IMR-90 (cell line): ENCODE results near the gene TSPO. TPM values are rescaled to one million over a fixed set of nuclear protein-coding genes. Genes with fewer than 3 reads are reported as not detected.

Source experiments
- ATAC-seq: fragments of 200-7000 bp; cut with Tn5 transposase; 2 replicates; pipeline ENCODE4 v1.9.1; 2020; ENCODE audit warnings: low read depth, mild to moderate bottlenecking, moderate library complexity
- BruUV-seq: library from RNA; stranded (reverse); fragments of 400-500 nt; replicated peaks from 2 replicates; lab custom pipeline; 2021; lab: Mats Ljungman, UMichigan
- CTCF ChIA-PET: fragments of 300-600 bp; formaldehyde crosslinking; extraction: SDS; loops from one replicate; lab custom pipeline; 2021; ENCODE audit warnings: antibody characterized with exemption; lab: Yijun Ruan, JAX
- POLR2A ChIA-PET: fragments of 300-600 bp; sonication (Branson Sonifier 250); formaldehyde crosslinking; loops from one replicate; lab custom pipeline; 2022; ENCODE audit warnings: antibody characterized with exemption; ENCODE audit not compliant: unreplicated experiment; lab: Charles Lee
- DNase-seq: peaks from one replicate; pipeline ENCODE4 v3.0.0; 2013
- H2AFZ ChIP-seq: replicated peaks from 2 replicates; pipeline ENCODE3; 2013; ENCODE audit warnings: low read length, mild to moderate bottlenecking; ENCODE audit not compliant: poor library complexity
- H2AK5ac ChIP-seq: 2 replicates; pipeline ENCODE4 v1.6.1; 2013; ENCODE audit warnings: low read depth, low read length, inconsistent platforms
- H2AK9ac ChIP-seq: replicated peaks from 2 replicates; pipeline ENCODE3; 2013; ENCODE audit warnings: mild to moderate bottlenecking, low read depth, low read length, moderate library complexity; ENCODE audit not compliant: poor library complexity
- H2BK120ac ChIP-seq: 2 replicates; pipeline ENCODE4 v1.6.1; 2013; ENCODE audit warnings: low read depth, low read length, inconsistent platforms
- H2BK15ac ChIP-seq: 3 replicates; pipeline ENCODE4 v1.6.1; 2013; ENCODE audit warnings: low read depth, low read length, inconsistent platforms
- H2BK20ac ChIP-seq: 2 replicates; pipeline ENCODE4 v1.6.1; 2013; ENCODE audit warnings: low read depth, mild to moderate bottlenecking, inconsistent platforms, low read length, moderate library complexity
- H2BK5ac ChIP-seq: 2 replicates; pipeline ENCODE4 v1.6.1; 2013; ENCODE audit warnings: mild to moderate bottlenecking, low read depth, low read length, inconsistent platforms; ENCODE audit not compliant: poor library complexity, severe bottlenecking
- H3K14ac ChIP-seq: replicated peaks from 2 replicates; pipeline ENCODE4 v1.6.1; 2013; ENCODE audit warnings: low read depth, low read length, inconsistent platforms
- H3K18ac ChIP-seq: 2 replicates; pipeline ENCODE4 v1.6.1; 2013; ENCODE audit warnings: low read depth, low read length, control low read depth
- H3K23ac ChIP-seq: 2 replicates; pipeline ENCODE4 v1.6.1; 2013; ENCODE audit warnings: low read depth, low read length, inconsistent platforms
- H3K27ac ChIP-seq: 2 replicates; pipeline ENCODE4 v1.5.1; 2013; ENCODE audit warnings: mild to moderate bottlenecking, control low read depth, low read length; ENCODE audit not compliant: insufficient read depth
- H3K27me3 ChIP-seq: 2 replicates; pipeline ENCODE4 v1.6.1; 2013; ENCODE audit warnings: low read length; ENCODE audit not compliant: control insufficient read depth, insufficient read depth
- H3K36me3 ChIP-seq: 2 replicates; pipeline ENCODE4 v1.6.1; 2013; ENCODE audit warnings: low read length, mixed read lengths; ENCODE audit not compliant: control insufficient read depth, insufficient read depth
- H3K4ac ChIP-seq: 2 replicates; pipeline ENCODE4 v1.6.1; 2013; ENCODE audit warnings: low read depth, low read length, inconsistent platforms
- H3K4me1 ChIP-seq: 2 replicates; pipeline ENCODE4 v1.6.1; 2013; ENCODE audit warnings: low read length, mixed read lengths; ENCODE audit not compliant: control insufficient read depth, insufficient read depth
- H3K4me2 ChIP-seq: 2 replicates; pipeline ENCODE4 v1.6.1; 2013; ENCODE audit warnings: low read depth, mild to moderate bottlenecking, control low read depth, low read length, moderate library complexity
- H3K4me3 ChIP-seq: 2 replicates; pipeline ENCODE4 v1.5.1; 2013; ENCODE audit warnings: low read depth, mild to moderate bottlenecking, control low read depth, low read length, moderate library complexity; ENCODE audit not compliant: insufficient read depth
- H3K56ac ChIP-seq: 2 replicates; pipeline ENCODE4 v1.6.1; 2013; ENCODE audit warnings: low read length, inconsistent platforms; ENCODE audit not compliant: insufficient read depth; ENCODE audit errors: extremely low read depth
- H3K79me1 ChIP-seq, 2 experiments: 2 replicates each; pipeline ENCODE4 v1.6.1; 2013; ENCODE audit warnings: low read length in 2 of 2, inconsistent platforms in 1 of 2, low read depth in 1 of 2
- H3K9ac ChIP-seq: 2 replicates; pipeline ENCODE4 v1.6.1; 2013; ENCODE audit warnings: low read depth, low read length, control low read depth
- H3K9me1 ChIP-seq: 2 replicates; pipeline ENCODE4 v1.6.1; 2013; ENCODE audit warnings: low read length, inconsistent platforms; ENCODE audit not compliant: insufficient read depth
- H3K9me3 ChIP-seq: 2 replicates; pipeline ENCODE4 v1.6.1; 2013; ENCODE audit warnings: low read length; ENCODE audit not compliant: control insufficient read depth, insufficient read depth
- H4K20me1 ChIP-seq: 2 replicates; pipeline ENCODE4 v1.6.1; 2013; ENCODE audit warnings: low read length, inconsistent platforms; ENCODE audit not compliant: insufficient read depth
- H4K5ac ChIP-seq: 2 replicates; pipeline ENCODE4 v1.6.1; 2013; ENCODE audit warnings: mild to moderate bottlenecking, low read depth, low read length, control low read depth
- H4K8ac ChIP-seq, 2 experiments: 2 replicates each; pipeline ENCODE4 v1.6.1; 2013; ENCODE audit warnings: low read depth in 2 of 2, low read length in 2 of 2, control low read depth in 1 of 2, inconsistent platforms in 1 of 2
- H4K91ac ChIP-seq: 2 replicates; pipeline ENCODE4 v1.6.1; 2013; ENCODE audit warnings: low read depth, low read length, inconsistent platforms; ENCODE audit not compliant: insufficient read depth
- CEBPB ChIP-seq: IDR thresholded peaks from 2 replicates; pipeline ENCODE4 v1.6.1; 2012; ENCODE audit warnings: low read depth, low read length, improper control_type of control experiment
- CHD1 ChIP-seq: IDR thresholded peaks from 2 replicates; pipeline ENCODE4 v1.6.1; 2012; ENCODE audit warnings: low read depth, low read length, improper control_type of control experiment
- FOS ChIP-seq: fragments of 150-350 bp; IDR thresholded peaks from 2 replicates; pipeline ENCODE4 v1.6.1; 2016; ENCODE audit warnings: low read depth, low read length
- MAFK ChIP-seq: IDR thresholded peaks from 2 replicates; pipeline ENCODE4 v1.6.1; 2012; ENCODE audit warnings: low read depth, low read length, improper control_type of control experiment
- MAZ ChIP-seq: IDR thresholded peaks from 2 replicates; pipeline ENCODE4 v1.6.1; 2012; ENCODE audit warnings: low read depth, mild to moderate bottlenecking, low read length, improper control_type of control experiment, moderate library complexity, borderline replicate concordance
- MXI1 ChIP-seq: IDR thresholded peaks from 2 replicates; pipeline ENCODE4 v1.6.1; 2012; ENCODE audit warnings: low read depth, mild to moderate bottlenecking, low read length, moderate library complexity, borderline replicate concordance
- NFE2L2 ChIP-seq: fragments of 150-350 bp; IDR thresholded peaks from 2 replicates; pipeline ENCODE4 v1.6.1; 2016; ENCODE audit warnings: low read depth, mild to moderate bottlenecking, low read length
- POLR2A ChIP-seq: IDR thresholded peaks from 2 replicates; pipeline ENCODE4 v1.6.1; 2012; ENCODE audit warnings: mild to moderate bottlenecking, low read depth, low read length
- RAD21 ChIP-seq: IDR thresholded peaks from 2 replicates; pipeline ENCODE4 v1.6.1; 2012; ENCODE audit warnings: low read length, improper control_type of control experiment
- RCOR1 ChIP-seq: IDR thresholded peaks from 2 replicates; pipeline ENCODE4 v1.6.1; 2012; ENCODE audit warnings: mild to moderate bottlenecking, low read length, improper control_type of control experiment; ENCODE audit not compliant: insufficient replicate concordance
- RFX5 ChIP-seq: IDR thresholded peaks from 2 replicates; pipeline ENCODE4 v1.8.0; 2012; ENCODE audit warnings: low read depth, mild to moderate bottlenecking, low read length, moderate library complexity
- SMC3 ChIP-seq: fragments of 150-350 bp; IDR thresholded peaks from 2 replicates; pipeline ENCODE4 v1.6.1; 2016; ENCODE audit warnings: low read depth, mild to moderate bottlenecking, antibody characterized with exemption, low read length, moderate library complexity
- WGBS, 2 experiments: methylation state at CpG; one replicate each; pipeline versions ENCODE4 v1.1.5 to v1.1.7; 2013; ENCODE audit warnings: missing lambda C conversion rate in 2 of 2; ENCODE audit not compliant: insufficient read length in 1 of 2; ENCODE audit errors: extremely low coverage in 2 of 2; 5-methylcytosine and 5-hydroxymethylcytosine counted together
- dilution Hi-C: fragments of 300-500 bp; cut with HindIII; formaldehyde crosslinking; loops from one replicate; pipeline ENCODE4 v1.14.3; 2018; ENCODE audit warnings: low sequenced_read_pairs; ENCODE audit not compliant: unreplicated experiment
- in situ Hi-C: fragments of 300-500 bp; cut with MboI; formaldehyde crosslinking; loops from 3 replicates; pipeline ENCODE4 v1.14.3; 2019; ENCODE audit warnings: low sequenced_read_pairs, inconsistent platforms, mixed read lengths
- intact Hi-C: fragments of 100-400 bp; cut with micrococcal nuclease; formaldehyde crosslinking; loops from 2 replicates; pipeline ENCODE4 v1.10.0; 2022
- polyA plus RNA-seq, 3 experiments: library from polyadenylated mRNA; depleted of rRNA; stranded (reverse); fragments of >200 nt; gene quantifications; 2 replicates each; pipeline ENCODE4 v1.2.3, GENCODE V29; 2012; ENCODE audit warnings: low replicate concordance in 1 of 3
- total RNA-seq: library from RNA; depleted of rRNA; stranded (reverse); fragments of >200 nt; gene quantifications from 2 replicates; pipeline ENCODE4 v1.2.3, GENCODE V29; 2012
- TF ChIP-seq, protein P1 (sequence below): fragments of 150-350 bp; IDR thresholded peaks from 2 replicates; pipeline ENCODE4 v1.6.1; 2017; ENCODE audit warnings: mild to moderate bottlenecking, antibody characterized with exemption, low read length, low read depth
- TF ChIP-seq, protein P2 (sequence below): fragments of 150-350 bp; IDR thresholded peaks from 2 replicates; pipeline ENCODE4 v1.6.1; 2016; ENCODE audit warnings: low read depth, mild to moderate bottlenecking, low read length, moderate library complexity, borderline replicate concordance
- TF ChIP-seq, protein P3 (sequence below): conservative IDR thresholded peaks from 2 replicates; pipeline ENCODE4 v1.5.1; 2012; ENCODE audit warnings: mild to moderate bottlenecking, low read depth, low read length, improper control_type of control experiment

The TSPO gene
- total and polyA plus RNA-seq, 2 of the 4 experiments (the other 2 are of a cell fraction): 115 to 297 TPM

DNA sequence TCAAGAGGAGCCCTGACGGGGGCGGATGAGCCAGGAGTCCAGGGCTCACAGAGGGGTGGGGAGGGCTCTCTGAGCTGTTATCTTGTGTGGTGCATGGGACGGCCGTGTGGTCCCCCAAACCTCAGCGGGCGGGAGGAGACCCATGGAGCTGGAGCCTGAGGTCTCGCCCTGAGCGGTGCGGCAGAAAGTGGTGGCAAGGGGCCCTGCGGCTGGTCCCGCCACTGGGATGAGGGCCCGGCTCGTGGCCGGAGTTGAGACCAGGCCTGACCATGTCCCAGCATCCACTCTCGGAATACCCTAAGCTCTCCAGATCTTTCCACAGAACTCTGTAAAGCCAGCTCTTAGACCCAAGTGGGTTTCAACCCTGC lies 58.1 kb downstream of the TSPO start:
- no peak overlapping the region for H3K18ac ChIP-seq
- no peak overlapping the region for H2AFZ ChIP-seq
- no peak overlapping the region for H4K8ac ChIP-seq
- H2BK5ac ChIP-seq: no peak overlapping the region
- WGBS, 2 experiments: no CpG with 5 or more reads among the region's 15 CpGs
- no peak overlapping the region for H3K4ac ChIP-seq
- peaks cover 25% of the 10 kb centered on the region for H3K27me3 ChIP-seq
- no peak overlapping the region for H3K14ac ChIP-seq
- no peak overlapping the region for H4K91ac ChIP-seq
- H3K4me3 ChIP-seq: no peak overlapping the region
- in situ Hi-C loops: no loop called here
- no peaks in the 10 kb centered on the region for H3K4me1 ChIP-seq
- no peak overlapping the region for H2AK9ac ChIP-seq
- H4K20me1 ChIP-seq: no peaks in the 10 kb centered on the region
- H2AK5ac ChIP-seq: no peak overlapping the region
- no peak overlapping the region for H2BK20ac ChIP-seq
- ChIA-PET POLR2A (no interaction called here), CTCF (no interaction called here)
- H3K9me1 ChIP-seq: no peaks in the 10 kb centered on the region
- no peak overlapping the region for H3K9ac ChIP-seq
- DNase-seq: no peak
- H3K27ac ChIP-seq: no peak overlapping the region
- no peaks in the 10 kb centered on the region for H3K9me3 ChIP-seq
- no peak overlapping the region for H2BK120ac ChIP-seq
- no peaks in the 10 kb centered on the region for H3K79me1 ChIP-seq
- no TSS peak for BruUV-seq
- H3K56ac ChIP-seq: no peak overlapping the region
- intact Hi-C loops: no loop called here
- H3K4me2 ChIP-seq: no peak overlapping the region
- ATAC-seq: no peak
- dilution Hi-C loops: no loop called here
- no peaks in the 10 kb centered on the region for H3K36me3 ChIP-seq
- no peak overlapping the region for H2BK15ac ChIP-seq
- no peak for TF ChIP-seq CHD1
- TF ChIP-seq RAD21: no peak
- TF ChIP-seq CEBPB: no peak
- TF ChIP-seq MAFK: no peak
- TF ChIP-seq, protein P1, sequence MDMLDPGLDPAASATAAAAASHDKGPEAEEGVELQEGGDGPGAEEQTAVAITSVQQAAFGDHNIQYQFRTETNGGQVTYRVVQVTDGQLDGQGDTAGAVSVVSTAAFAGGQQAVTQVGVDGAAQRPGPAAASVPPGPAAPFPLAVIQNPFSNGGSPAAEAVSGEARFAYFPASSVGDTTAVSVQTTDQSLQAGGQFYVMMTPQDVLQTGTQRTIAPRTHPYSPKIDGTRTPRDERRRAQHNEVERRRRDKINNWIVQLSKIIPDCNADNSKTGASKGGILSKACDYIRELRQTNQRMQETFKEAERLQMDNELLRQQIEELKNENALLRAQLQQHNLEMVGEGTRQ: no peak
- TF ChIP-seq NFE2L2: no peak
- no peak for TF ChIP-seq MAZ
- TF ChIP-seq SMC3: no peak
- TF ChIP-seq RCOR1: no peak
- TF ChIP-seq, protein P2, sequence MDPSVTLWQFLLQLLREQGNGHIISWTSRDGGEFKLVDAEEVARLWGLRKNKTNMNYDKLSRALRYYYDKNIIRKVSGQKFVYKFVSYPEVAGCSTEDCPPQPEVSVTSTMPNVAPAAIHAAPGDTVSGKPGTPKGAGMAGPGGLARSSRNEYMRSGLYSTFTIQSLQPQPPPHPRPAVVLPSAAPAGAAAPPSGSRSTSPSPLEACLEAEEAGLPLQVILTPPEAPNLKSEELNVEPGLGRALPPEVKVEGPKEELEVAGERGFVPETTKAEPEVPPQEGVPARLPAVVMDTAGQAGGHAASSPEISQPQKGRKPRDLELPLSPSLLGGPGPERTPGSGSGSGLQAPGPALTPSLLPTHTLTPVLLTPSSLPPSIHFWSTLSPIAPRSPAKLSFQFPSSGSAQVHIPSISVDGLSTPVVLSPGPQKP: no peak
- TF ChIP-seq, protein P3, sequence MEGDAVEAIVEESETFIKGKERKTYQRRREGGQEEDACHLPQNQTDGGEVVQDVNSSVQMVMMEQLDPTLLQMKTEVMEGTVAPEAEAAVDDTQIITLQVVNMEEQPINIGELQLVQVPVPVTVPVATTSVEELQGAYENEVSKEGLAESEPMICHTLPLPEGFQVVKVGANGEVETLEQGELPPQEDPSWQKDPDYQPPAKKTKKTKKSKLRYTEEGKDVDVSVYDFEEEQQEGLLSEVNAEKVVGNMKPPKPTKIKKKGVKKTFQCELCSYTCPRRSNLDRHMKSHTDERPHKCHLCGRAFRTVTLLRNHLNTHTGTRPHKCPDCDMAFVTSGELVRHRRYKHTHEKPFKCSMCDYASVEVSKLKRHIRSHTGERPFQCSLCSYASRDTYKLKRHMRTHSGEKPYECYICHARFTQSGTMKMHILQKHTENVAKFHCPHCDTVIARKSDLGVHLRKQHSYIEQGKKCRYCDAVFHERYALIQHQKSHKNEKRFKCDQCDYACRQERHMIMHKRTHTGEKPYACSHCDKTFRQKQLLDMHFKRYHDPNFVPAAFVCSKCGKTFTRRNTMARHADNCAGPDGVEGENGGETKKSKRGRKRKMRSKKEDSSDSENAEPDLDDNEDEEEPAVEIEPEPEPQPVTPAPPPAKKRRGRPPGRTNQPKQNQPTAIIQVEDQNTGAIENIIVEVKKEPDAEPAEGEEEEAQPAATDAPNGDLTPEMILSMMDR: no peak
- no peak for TF ChIP-seq POLR2A
- TF ChIP-seq MXI1: no peak
- no peak for TF ChIP-seq RFX5
- no peak for TF ChIP-seq FOS
- H3K23ac ChIP-seq: no peak overlapping the region
- no peak overlapping the region for H4K5ac ChIP-seq
